HG02938 (cell line): Measurements from ENCODE around the gene DLL3.

Experiments
- ATAC-seq: cut with Tn5 transposase; IDR thresholded peaks from one replicate; pipeline ENCODE4 v1.9.1; 2021; ENCODE audit warnings: mild to moderate bottlenecking, moderate library complexity; ENCODE audit not compliant: unreplicated experiment

DLL3 gene

GRCh38 chr19:39481229-39481545 lies 17.6 kb upstream of the DLL3 start:
- no peak for ATAC-seq

DNA sequence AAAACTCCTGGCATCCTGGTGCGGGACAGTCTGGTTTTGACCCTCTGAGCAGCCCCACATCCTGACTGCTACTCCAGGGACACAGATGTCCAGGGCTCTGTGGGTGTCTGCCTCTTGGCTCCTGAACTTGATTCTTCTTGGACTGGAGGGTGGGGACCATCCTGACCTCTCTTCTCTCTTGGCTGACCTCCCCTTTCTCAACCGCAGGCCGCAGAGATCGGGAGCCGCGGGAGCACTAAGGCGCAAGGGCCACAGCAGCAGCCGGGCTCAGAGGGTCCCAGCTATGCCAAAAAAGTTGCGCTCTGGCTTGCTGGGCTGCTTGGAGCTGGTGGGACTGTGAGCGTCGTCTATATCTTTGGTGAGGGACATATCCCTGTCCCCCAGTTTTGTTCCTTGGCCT lies 17.1 kb upstream of the DLL3 start:
- no peak for ATAC-seq

- ATAC-seq = no peak
These were observed 15.6 kb upstream of the DLL3 start for GRCh38 chr19:39483141-39483540.

GRCh38 chr19:39489756-39490155 lies 9.0 kb upstream of the DLL3 start:
- ATAC-seq = no peak

DNA sequence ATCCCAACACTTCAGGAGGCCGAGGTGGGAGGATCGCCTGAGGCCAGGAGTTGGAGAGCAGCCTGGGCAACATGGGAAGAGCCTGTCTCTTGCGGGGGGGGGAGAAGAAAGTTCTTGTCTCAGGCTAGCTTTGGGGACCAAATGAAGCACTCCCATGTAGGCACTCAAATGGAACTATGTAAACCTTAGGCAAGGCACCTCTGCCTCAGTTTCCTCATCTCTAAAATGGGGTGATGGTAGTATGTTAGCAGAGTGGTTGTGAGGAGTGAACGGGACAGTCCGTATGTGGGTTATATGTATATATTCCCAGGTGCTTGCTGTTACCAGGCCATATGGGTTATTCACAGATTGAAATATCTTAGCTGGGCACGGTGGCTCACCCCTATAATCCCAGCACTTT lies 6.5 kb upstream of the DLL3 start:
- ATAC-seq = no peak

DNA sequence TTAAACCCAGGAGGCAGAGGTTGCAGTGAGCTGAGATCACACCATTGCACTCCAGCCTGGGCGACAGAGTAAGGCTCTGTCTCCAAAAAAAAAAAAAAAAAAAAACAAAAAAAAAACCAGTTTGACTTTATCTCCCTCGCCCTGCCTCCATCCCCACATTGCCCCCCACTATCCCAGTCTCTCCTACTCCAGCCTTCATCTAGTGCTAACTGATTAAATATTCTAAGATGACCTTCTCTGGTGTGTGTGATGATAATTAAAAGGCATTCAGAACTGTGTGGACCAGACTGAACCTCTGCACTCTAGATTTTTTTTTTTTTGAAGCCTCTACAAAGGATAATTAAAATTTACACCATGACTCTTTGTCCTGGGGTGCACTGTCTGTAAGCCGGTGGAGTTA lies 6.0 kb upstream of the DLL3 start:
- no peak for ATAC-seq

DNA sequence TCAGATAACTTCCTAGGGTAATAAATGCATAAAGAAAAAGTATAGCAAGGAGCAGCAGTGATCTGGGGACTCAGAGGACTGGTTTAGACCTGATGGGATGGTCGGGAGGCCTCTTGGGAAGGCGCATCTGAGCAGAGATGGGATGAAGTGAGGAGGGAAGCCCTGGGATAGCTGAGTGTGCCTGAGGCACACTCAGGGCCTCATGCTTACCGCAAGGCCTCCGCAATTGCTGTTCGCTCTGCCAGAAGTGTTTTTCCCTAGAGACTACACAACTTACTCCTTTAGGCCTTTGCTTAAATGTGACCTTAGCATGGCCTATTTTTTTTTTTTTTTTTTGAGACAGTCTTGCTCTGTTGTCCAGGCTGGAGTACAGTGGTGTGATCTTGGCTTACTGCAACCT lies 4.1 kb upstream of the DLL3 start:
- no peak for ATAC-seq

GRCh38 chr19:39496063-39496462 lies 2.7 kb upstream of the DLL3 start:
- no peak for ATAC-seq

DNA sequence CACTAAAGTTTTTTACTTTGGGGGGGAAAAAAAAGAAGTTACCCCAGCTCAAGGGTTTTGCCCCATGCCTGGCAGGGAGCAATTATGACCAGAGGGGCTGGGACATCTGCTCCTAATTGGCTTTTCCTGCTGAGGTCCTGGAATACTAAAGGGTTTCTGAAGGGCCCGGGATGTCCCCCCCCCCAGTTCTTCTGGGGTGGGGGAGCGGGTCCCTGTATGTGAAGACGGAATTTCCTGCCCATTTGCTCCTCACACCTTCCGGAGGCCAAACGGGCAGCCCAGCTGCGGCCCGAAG lies 1.1 kb upstream of the DLL3 start:
- ATAC-seq = no peak

DNA sequence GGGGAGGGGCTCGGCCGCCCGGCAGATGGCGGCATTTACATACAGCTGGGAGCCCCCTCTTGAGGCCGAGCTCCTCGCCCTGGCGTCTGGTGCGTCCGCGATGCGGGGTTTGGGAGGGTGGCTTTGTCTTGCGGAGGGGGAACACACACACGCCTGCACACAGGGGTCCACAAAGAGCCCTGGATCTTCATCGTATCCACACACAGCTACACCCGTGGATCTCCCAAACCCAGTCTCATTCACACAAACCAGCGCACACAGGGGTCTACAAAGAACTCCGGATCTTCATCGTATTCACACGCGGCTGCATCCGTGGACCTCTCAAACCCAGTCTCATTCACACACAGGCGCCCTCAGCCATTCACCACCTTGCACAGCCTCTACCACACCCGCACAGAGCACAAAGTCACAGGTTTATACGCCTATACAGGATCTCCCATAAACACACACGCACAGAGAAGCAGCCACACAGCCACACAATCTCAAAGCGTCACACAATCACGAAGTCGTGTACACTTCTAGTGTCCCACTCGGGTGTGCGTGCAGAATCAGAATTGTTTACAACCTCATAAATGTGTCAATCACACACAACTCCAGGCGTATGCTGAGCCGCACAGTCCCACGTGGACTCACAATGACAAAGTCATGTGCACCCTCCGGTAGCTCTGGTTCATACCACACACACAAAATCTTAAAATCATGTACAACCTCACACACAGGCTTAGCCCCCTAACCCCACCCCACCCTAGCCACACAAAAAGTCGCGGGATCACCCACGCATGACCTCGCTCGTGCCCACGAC lies 550 bp upstream of the DLL3 start:
- no peak for ATAC-seq

GRCh38 chr19:39499932-39500331 lies 1.2 kb downstream of the DLL3 start:
- no peak for ATAC-seq

DNA sequence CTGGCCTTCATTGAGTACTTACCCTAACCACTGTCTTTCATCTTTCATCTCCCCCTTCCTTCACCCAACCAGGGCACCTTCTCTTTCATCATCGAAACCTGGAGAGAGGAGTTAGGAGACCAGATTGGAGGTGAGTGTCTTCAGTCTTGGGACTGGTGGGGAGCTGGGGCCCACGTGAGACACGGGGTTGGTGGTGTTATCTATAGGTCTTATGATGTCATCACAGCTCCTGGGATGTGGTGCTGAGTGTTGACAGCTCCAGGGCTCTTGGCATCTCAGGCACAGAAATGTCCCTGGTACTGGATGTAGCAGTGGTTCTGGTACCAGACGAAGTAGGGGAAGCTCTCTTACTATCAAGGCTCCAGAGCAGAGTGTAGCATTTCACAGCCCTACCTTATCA lies 1.8 kb downstream of the DLL3 start:
- ATAC-seq = no peak

DNA sequence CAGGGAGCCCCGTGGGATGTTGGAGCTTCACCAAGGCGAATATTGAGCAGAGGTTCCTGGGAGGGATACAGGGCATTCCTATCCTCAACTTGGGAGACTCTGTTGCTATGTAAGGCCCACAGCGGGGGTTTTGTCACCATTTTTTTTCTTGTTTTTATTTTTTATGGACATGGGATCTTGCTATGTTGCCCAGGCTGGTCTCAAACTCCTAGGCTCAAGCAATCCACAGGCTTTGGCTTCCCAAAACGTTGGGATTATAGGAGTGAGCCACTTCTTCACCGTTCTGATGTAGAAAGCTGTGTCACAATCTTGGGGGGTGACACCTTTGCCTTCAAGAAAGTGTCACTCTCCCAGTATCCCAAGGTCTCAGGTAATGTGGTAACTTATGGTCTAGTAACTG lies 2.6 kb downstream of the DLL3 start:
- ATAC-seq = no peak

DNA sequence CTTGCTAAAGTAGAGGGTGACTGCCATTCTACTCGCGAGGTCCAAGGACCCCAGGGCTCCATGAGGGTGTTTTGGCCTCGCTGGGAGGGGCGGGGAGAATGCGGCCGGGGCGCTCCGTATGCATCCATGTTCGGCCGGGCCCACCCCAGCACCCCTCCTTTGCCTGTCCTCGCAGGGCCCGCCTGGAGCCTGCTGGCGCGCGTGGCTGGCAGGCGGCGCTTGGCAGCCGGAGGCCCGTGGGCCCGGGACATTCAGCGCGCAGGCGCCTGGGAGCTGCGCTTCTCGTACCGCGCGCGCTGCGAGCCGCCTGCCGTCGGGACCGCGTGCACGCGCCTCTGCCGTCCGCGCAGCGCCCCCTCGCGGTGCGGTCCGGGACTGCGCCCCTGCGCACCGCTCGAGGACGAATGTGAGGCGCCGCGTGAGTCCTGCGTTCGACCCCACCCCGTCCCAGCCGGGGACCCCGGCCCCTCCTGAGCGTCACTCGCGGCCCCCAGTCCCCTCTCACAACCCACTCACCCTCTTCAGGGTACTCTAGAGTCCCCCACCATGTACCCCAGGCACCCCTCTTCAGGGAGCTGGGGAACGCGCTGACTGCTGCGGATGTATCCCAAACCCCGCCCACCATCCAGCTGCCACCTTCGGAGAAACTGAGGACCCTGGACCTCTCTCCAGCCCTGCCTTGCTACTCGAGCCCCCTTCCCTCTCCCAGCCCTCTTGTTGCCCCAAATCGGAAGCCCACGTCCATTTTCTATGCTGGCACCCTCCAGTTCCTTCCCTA lies 4.1 kb downstream of the DLL3 start:
- ATAC-seq = no peak

DNA sequence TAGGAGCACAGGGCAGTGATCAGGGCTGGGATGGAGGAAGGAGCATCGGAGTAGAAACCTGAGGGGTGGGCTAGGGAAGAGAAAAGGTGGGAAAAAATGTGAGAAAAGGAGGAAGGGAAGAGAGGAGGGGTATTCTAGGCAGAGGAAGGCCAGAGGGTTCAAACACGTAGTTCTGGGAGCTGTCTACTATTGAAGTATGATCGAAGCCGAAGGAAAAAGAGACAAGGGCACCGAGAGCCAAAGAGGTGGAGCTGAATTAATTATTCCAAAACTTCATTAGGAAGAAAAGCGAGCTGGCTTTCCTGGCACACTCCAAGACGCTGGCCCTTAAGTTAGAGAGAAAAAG lies 7.8 kb downstream of the DLL3 start:
- no peak for ATAC-seq

DNA sequence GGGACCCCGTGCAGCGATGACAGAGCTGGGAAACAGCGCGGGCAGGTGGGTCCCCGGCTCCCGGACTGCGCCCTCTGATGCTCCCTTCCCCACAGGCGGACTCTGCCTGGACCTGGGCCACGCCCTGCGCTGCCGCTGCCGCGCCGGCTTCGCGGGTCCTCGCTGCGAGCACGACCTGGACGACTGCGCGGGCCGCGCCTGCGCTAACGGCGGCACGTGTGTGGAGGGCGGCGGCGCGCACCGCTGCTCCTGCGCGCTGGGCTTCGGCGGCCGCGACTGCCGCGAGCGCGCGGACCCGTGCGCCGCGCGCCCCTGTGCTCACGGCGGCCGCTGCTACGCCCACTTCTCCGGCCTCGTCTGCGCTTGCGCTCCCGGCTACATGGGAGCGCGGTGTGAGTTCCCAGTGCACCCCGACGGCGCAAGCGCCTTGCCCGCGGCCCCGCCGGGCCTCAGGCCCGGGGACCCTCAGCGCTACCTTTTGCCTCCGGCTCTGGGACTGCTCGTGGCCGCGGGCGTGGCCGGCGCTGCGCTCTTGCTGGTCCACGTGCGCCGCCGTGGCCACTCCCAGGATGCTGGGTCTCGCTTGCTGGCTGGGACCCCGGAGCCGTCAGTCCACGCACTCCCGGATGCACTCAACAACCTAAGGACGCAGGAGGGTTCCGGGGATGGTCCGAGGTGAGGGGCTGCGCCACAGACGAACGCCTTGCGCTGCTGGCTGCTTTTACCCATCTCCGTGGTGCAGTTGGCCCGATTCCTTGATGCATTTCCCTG lies 8.4 kb downstream of the DLL3 start:
- no peak for ATAC-seq

- no peak for ATAC-seq
These were observed 9.1 kb downstream of the DLL3 start for GRCh38 chr19:39507715-39508364.

DNA sequence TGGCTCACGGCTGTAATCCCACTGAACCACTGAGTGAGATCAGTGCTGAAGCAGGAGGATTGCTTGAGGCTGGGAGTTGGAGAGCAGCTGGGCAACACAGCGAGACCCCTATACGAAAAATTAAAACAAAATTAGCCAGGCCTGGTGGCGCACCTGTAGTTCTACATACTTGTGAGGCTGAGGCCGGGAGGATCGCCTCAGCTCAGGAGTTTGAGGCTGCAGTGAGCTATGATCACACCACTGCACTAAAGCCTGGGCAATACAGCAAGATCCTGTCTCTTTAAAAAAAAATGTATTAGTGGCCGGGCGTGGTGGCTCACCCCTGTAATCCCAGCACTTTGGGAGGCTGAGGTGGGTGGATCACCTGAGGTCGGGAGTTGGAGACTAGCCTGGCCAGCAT lies 9.9 kb downstream of the DLL3 start:
- ATAC-seq = no peak

DNA sequence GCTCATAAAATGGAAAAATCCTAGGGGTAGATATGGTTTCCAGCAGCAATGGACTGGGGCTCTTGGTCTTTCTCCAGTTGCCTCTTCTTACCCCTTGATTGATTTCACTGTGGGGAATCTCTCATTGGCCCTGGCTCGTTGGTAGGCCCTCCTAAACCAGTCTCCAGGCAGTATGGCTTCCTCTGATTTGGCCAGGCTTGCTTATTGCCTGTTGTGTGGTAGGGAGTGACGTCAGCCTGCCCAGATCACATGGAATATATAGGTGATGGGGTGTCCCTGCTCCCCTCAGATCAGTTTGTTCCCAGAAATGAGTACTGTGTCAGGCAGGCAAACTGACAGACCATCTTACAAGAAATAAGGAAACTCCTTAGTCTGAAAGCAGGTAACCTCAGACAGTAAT lies 10.5 kb downstream of the DLL3 start:
- no peak for ATAC-seq

GRCh38 chr19:39512988-39513387 lies 14.2 kb downstream of the DLL3 start:
- no peak for ATAC-seq

DNA sequence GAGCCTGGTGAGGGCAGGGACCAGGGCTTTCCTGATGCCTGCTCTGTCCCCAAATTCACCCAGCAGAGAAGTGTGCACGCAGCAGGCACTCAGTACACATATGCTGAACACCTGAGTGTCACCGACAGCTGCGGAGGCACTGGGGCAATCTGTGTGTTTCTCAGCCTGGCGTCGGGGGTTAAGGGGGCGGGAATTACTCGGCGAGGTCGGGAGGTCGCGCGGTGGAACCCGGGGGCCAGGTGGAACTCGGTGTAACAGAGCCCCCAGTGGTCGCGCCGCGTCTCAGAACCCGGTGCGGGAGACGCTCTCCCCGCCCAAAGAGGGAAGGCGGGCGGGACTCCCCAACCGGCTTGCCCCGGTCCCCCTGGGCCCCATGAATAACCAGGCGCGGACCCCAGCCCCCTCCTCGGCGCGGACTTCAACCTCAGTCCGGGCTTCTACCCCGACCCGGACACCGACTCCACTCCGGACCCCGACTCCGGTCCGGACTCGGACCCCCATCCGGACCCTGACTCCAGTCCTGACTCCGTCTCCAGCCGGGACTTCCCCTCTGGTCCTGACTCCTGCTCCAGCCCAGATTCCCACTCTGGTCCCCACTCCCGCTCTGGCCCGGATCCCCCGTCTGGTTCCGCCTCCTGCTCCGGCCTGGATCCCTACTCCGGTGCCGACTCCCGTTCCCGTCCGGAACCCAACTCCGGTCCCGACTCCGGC lies 16.2 kb downstream of the DLL3 start, which contains the start of gene SELENOV:
Gene SELENOV, plus strand, starts transcription at position 300 of the 711 bp plus-strand sequence. Its CDS starts 74 bp downstream, at position 374.
- ATAC-seq = no peak
